Activated naive CD4-positive, alpha-beta T cell treated with anti-CD3 and anti-CD28 coated beads, Interleukin-2, amount 10 ng/mL, durations not matched to agents 7 days and 5 days (primary cell): Measurements from ENCODE around the gene ZMYND8.
A peak's percentile ranks its signal among the peaks of the same experiment; 100 is the strongest.
"Not testable (repeated sequence)": the region's sequence is repeated elsewhere in the genome, so short reads cannot be mapped to it uniquely, and the experiment has no call there.

Experiments used
- CTCF ChIA-PET: fragments of 350-600 bp; sonication (Branson Sonifier 250); formaldehyde crosslinking; loops from one replicate; lab custom pipeline; 2021; ENCODE audit warnings: antibody characterized with exemption; lab: Charles Lee
- DNase-seq: peaks from one replicate; pipeline ENCODE4 v3.0.0-alpha.2; 2020
- H3K27ac Mint-ChIP-seq: one replicate; pipeline ENCODE4 v1.8.0; 2021; ENCODE audit warnings: mild to moderate bottlenecking, moderate library complexity, mixed read lengths
- H3K27me3 Mint-ChIP-seq: one replicate; pipeline ENCODE4 v1.8.0; 2021; ENCODE audit warnings: mild to moderate bottlenecking, mixed read lengths
- H3K36me3 Mint-ChIP-seq: one replicate; pipeline ENCODE4 v1.8.0; 2021; ENCODE audit warnings: mixed read lengths
- H3K4me1 Mint-ChIP-seq: one replicate; pipeline ENCODE4 v1.8.0; 2021; ENCODE audit warnings: mixed read lengths
- H3K4me3 Mint-ChIP-seq: one replicate; pipeline ENCODE4 v1.8.0; 2021; ENCODE audit warnings: mild to moderate bottlenecking, moderate library complexity, mixed read lengths
- H3K9me3 Mint-ChIP-seq: one replicate; pipeline ENCODE4 v1.8.0; 2021; ENCODE audit warnings: mixed read lengths

The ZMYND8 gene

GRCh38 chr20:47217482-47218446, 138.7 kb downstream of the ZMYND8 start:
- CTCF ChIA-PET = interaction anchor here (1.0 to 4.3 kb wide), 3 partner anchors 22 to 167 kb away, joined by 3 to 30 read pairs (median 3); no protein-coding TSS in a partner anchor
- no peaks in the 10 kb centered on the region for H3K27me3 Mint-ChIP-seq
- peaks cover 62% of the 10 kb centered on the region for H3K36me3 Mint-ChIP-seq
- H3K4me3 Mint-ChIP-seq = no peak overlapping the region
- no peaks in the 10 kb centered on the region for H3K9me3 Mint-ChIP-seq
- no peak overlapping the region for H3K27ac Mint-ChIP-seq
- H3K4me1 Mint-ChIP-seq = peaks cover 16% of the 10 kb centered on the region
- no peak for DNase-seq

DNA sequence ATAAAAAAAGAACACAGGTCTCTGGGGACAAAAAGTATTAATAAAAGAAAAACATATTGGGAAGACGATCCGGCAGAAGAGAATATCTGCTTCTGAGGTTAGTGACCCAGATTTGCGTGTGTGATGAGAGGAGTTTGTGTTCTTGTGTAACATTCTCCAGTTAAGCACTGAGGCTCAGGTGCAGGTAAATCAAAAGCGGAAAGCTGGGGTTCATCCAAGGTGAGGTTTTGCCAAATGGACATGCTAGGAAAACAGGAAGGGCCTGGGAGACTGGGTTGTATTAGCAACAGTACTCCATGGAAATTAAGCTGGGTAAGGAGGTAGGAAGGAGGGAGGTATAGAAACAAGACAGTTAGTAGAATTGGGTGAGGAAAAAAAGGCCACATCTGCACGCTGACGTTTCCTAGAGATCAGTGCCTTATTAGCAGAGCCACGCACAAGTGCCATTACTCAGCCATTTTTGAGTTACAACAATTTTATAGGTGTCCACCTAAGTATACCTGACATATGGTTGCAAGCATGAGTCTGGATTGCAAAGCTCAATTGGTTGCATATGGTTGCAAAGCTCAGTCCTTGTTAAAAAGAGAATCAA, 139.6 kb downstream of the ZMYND8 start:
- Mint-ChIP-seq H3K4me1 (peaks cover 9% of the 10 kb centered on the region), H3K36me3 (peaks cover 55% of the 10 kb centered on the region), H3K27ac (no peak overlapping the region), H3K4me3 (no peak overlapping the region), H3K9me3 (no peaks in the 10 kb centered on the region), H3K27me3 (no peaks in the 10 kb centered on the region)
- CTCF ChIA-PET = interaction anchor here (0.6 to 4.3 kb wide), 4 partner anchors 20 to 167 kb away, joined by 3 to 30 read pairs (median 4); no protein-coding TSS in a partner anchor
- DNase-seq = no peak

DNA sequence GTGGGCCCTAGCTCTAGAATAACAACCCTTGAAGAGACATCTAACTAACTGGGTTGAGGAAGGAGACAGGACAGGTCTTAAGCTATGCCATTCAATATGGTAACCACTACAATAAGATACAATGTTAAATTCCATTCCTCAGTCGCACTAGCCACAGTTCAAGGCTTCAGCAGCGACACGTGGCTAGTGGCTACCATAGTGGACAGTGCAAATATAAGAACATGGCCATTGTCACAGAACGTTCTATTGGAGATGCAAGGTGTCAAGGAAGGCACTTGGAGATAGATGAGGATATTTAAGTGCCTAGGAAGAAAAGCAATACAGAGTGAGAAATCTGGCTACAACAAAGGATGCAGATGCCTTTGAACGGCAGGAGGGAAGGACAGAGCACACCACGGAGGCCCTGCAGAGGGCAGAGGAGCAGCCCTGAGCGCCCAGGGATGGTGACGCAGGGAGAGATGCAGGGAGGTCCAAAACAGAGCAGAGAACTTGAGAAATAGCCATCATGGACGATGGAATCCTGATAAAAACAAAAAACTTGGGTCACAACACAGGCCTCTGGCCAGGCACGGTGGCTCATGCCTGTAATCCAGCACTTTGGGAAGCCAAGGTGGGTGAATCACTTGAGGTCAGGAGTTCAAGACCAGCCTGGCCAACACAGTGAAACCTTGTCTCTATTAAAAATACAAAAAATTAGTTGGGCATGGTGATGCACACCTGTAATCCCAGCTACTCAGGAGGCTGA, 140.7 kb downstream of the ZMYND8 start:
- no peaks in the 10 kb centered on the region for H3K27me3 Mint-ChIP-seq
- H3K36me3 Mint-ChIP-seq = peaks cover 47% of the 10 kb centered on the region
- no peaks in the 10 kb centered on the region for H3K9me3 Mint-ChIP-seq
- no peak for DNase-seq
- peaks cover under 1% of the 10 kb centered on the region for H3K4me1 Mint-ChIP-seq
- peak overlapping the region; percentile 35 for H3K27ac Mint-ChIP-seq
- CTCF ChIA-PET = interaction anchor here (4.3 kb wide), 1 partner anchor 168 kb away, joined by 30 read pairs; no protein-coding TSS in a partner anchor
- no peak overlapping the region for H3K4me3 Mint-ChIP-seq

DNA sequence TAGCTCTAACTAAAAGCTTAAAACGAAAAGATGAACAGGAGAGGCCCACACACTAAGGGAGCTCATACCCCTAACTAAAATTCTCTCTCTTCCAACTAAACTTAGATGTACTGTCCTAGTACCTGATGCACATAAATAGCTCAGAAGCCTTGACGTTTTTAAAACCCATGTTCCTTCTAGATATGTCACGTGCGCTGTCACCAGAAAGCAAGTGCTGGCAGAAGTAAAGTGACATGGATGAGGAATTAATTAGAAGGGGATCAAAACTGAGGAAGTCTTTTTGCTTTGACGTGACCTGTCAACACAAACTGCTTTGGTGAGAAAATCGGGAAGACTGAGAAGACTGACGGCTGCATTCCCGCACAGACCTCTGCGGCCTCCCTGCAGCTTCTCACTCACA, 142.5 kb downstream of the ZMYND8 start:
- no peaks in the 10 kb centered on the region for H3K4me1 Mint-ChIP-seq
- DNase-seq = no peak
- no peaks in the 10 kb centered on the region for H3K9me3 Mint-ChIP-seq
- CTCF ChIA-PET = interaction anchor here (1.8 kb wide), 1 partner anchor 170 kb away, joined by 7 read pairs; no protein-coding TSS in a partner anchor
- no peak overlapping the region for H3K27ac Mint-ChIP-seq
- H3K36me3 Mint-ChIP-seq = peaks cover 43% of the 10 kb centered on the region
- H3K4me3 Mint-ChIP-seq = no peak overlapping the region
- no peaks in the 10 kb centered on the region for H3K27me3 Mint-ChIP-seq

GRCh38 chr20:47212606-47213207, 143.8 kb downstream of the ZMYND8 start:
- Mint-ChIP-seq H3K27me3 (no peaks in the 10 kb centered on the region), H3K4me1 (no peaks in the 10 kb centered on the region), H3K36me3 (peaks cover 32% of the 10 kb centered on the region), H3K4me3 (no peak overlapping the region), H3K9me3 (no peaks in the 10 kb centered on the region), H3K27ac (no peak overlapping the region)
- CTCF ChIA-PET = interaction anchor here (1.1 to 1.8 kb wide), 2 partner anchors 16 to 171 kb away, joined by 3 to 7 read pairs; no protein-coding TSS in a partner anchor
- DNase-seq = no peak

GRCh38 chr20:47211036-47211435, 145.5 kb downstream of the ZMYND8 start:
- no peaks in the 10 kb centered on the region for H3K4me1 Mint-ChIP-seq
- no peaks in the 10 kb centered on the region for H3K27me3 Mint-ChIP-seq
- H3K27ac Mint-ChIP-seq = no peak overlapping the region
- peaks cover 27% of the 10 kb centered on the region for H3K36me3 Mint-ChIP-seq
- H3K4me3 Mint-ChIP-seq = no peak overlapping the region
- DNase-seq = no peak
- no peaks in the 10 kb centered on the region for H3K9me3 Mint-ChIP-seq
- CTCF ChIA-PET = no interaction called here

- H3K36me3 Mint-ChIP-seq = peaks cover 21% of the 10 kb centered on the region
- no peak for DNase-seq
- H3K27ac Mint-ChIP-seq = no peak overlapping the region
- H3K4me1 Mint-ChIP-seq = no peaks in the 10 kb centered on the region
- H3K4me3 Mint-ChIP-seq = no peak overlapping the region
- H3K27me3 Mint-ChIP-seq = no peaks in the 10 kb centered on the region
- CTCF ChIA-PET = interaction anchor here (1.0 kb wide), 1 partner anchor 9 kb away, joined by 5 read pairs; no protein-coding TSS in a partner anchor
- H3K9me3 Mint-ChIP-seq = no peaks in the 10 kb centered on the region
Measured at GRCh38 chr20:47210470-47210869, 146.0 kb downstream of the ZMYND8 start.

DNA sequence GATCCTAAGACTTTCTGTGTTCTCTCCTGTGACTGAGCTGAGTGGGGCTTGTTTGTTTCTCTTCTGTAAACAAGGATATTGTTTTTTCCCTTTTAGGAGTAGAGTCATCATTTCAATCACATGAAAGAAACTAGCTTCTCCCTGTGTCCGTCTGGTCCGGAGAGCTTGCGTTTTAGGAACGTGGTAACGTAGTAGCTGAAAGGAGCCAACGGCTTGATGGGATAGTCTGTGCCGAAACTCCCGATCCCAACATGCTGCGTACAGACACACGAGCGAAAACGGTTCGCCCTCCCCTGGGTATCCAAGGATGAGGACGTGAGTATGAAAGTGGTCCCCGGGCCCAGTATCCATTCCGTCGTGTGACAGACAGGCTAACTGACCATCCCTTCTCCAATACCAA, 146.5 kb downstream of the ZMYND8 start:
- H3K4me3 Mint-ChIP-seq = no peak overlapping the region
- H3K9me3 Mint-ChIP-seq = no peaks in the 10 kb centered on the region
- CTCF ChIA-PET = interaction anchor here (1.0 kb wide), 1 partner anchor 9 kb away, joined by 5 read pairs; no protein-coding TSS in a partner anchor
- no peak for DNase-seq
- H3K36me3 Mint-ChIP-seq = peaks cover 21% of the 10 kb centered on the region
- no peak overlapping the region for H3K27ac Mint-ChIP-seq
- H3K27me3 Mint-ChIP-seq = no peaks in the 10 kb centered on the region
- no peaks in the 10 kb centered on the region for H3K4me1 Mint-ChIP-seq

DNA sequence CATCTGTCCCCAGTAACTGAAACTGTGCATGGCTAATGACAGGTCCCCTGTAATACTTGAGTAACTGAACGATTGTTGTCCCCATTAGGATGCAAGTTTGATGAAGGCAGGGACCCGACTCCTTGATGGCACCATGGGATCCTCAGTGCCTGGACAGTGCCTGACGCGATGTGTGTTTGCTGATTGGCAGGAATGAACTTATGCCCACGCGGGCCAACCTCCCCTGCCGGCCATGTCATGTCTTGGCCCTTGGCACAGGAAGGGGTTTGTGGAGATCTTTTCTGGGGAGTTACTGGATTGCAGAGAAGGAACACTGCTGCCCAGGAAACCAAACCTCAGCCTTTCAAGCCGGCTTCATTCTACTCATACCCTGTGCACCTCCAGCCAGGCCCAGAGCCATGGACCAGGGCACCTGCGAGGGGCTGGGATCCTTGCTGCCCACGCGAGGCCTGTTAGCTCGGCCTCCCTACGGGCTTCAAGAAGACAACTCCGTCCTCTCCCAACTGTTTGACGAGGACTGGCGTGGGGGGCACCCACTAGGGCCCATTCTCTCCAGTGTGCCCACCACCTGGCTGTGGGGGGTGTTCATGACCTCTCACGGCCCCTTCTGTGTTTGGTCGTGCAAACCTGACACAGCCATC, 147.8 kb downstream of the ZMYND8 start:
- Mint-ChIP-seq H3K4me1 (no peaks in the 10 kb centered on the region), H3K27ac (no peak overlapping the region), H3K4me3 (no peak overlapping the region), H3K9me3 (no peaks in the 10 kb centered on the region), H3K36me3 (peaks cover 14% of the 10 kb centered on the region), H3K27me3 (no peaks in the 10 kb centered on the region)
- CTCF ChIA-PET = interaction anchor here (1.8 kb wide), 1 partner anchor 175 kb away, joined by 6 read pairs; no protein-coding TSS in a partner anchor
- DNase-seq = no peak

GRCh38 chr20:47206962-47207641, 149.4 kb downstream of the ZMYND8 start:
- H3K4me1 Mint-ChIP-seq = no peaks in the 10 kb centered on the region
- no peak for DNase-seq
- no peaks in the 10 kb centered on the region for H3K9me3 Mint-ChIP-seq
- H3K27me3 Mint-ChIP-seq = no peaks in the 10 kb centered on the region
- peaks cover 14% of the 10 kb centered on the region for H3K36me3 Mint-ChIP-seq
- H3K4me3 Mint-ChIP-seq = no peak overlapping the region
- CTCF ChIA-PET = interaction anchor here (0.6 to 1.8 kb wide), 2 partner anchors 8 to 176 kb away, joined by 3 to 6 read pairs; no protein-coding TSS in a partner anchor
- H3K27ac Mint-ChIP-seq = no peak overlapping the region

- not testable (repeated sequence) for DNase-seq, H3K27me3 Mint-ChIP-seq, H3K4me1 Mint-ChIP-seq, H3K4me3 Mint-ChIP-seq, H3K9me3 Mint-ChIP-seq
- CTCF ChIA-PET = interaction anchor here (2.4 kb wide), 1 partner anchor 177 kb away, joined by 11 read pairs; no protein-coding TSS in a partner anchor
- peaks cover 14% of the 10 kb centered on the region for H3K36me3 Mint-ChIP-seq
- H3K27ac Mint-ChIP-seq = peak overlapping the region; percentile 28
Measured at GRCh38 chr20:47206552-47206951, 149.9 kb downstream of the ZMYND8 start.

- Mint-ChIP-seq H3K4me1 (no peaks in the 10 kb centered on the region), H3K9me3 (no peaks in the 10 kb centered on the region), H3K36me3 (peaks cover 14% of the 10 kb centered on the region), H3K27me3 (no peaks in the 10 kb centered on the region), H3K27ac (no peak overlapping the region), H3K4me3 (no peak overlapping the region)
- no peak for DNase-seq
- CTCF ChIA-PET = interaction anchor here (1.1 to 2.4 kb wide), 4 partner anchors 9 to 178 kb away, joined by 3 to 11 read pairs (median 4); no protein-coding TSS in a partner anchor
Measured at GRCh38 chr20:47205577-47206123, 150.8 kb downstream of the ZMYND8 start.
